Natural killer cell treated with Interleukin-12 subunit alpha and Interleukin-12 subunit beta and Interleukin-15 and Interleukin-18, amount 100 ng/mL, for 72 hours (primary cell): ENCODE measurements around the gene RHOD. TPM values are rescaled to one million over a fixed set of nuclear protein-coding genes. Genes with fewer than 3 reads are reported as not detected.

ENCODE experiments used
- ATAC-seq, 2 donors: fragments of 150-1000 bp; cut with Tn5 transposase in 1 of 2; sonication (Bioruptor Pico), chemical (Tn5 transposase) in 1 of 2; 2 replicates each; pipeline ENCODE4 v1.10.0; 2021
- DNase-seq: peaks from one replicate; pipeline ENCODE4 v3.0.0; 2022; ENCODE audit warnings: low spot score
- H3K27ac Mint-ChIP-seq, 2 donors: 1 replicate in 1 of 2; 2 replicates in 1 of 2; pipeline ENCODE4 v1.8.0; 2022; ENCODE audit warnings: mixed read lengths in 2 of 2, mild to moderate bottlenecking in 1 of 2, moderate library complexity in 1 of 2
- H3K27me3 Mint-ChIP-seq, 2 donors: 1 replicate in 1 of 2; 2 replicates in 1 of 2; pipeline ENCODE4 v1.8.0; 2022; ENCODE audit warnings: mixed read lengths in 2 of 2
- H3K36me3 Mint-ChIP-seq: one replicate; pipeline ENCODE4 v1.8.0; 2022; ENCODE audit warnings: mixed read lengths
- H3K4me1 Mint-ChIP-seq, 2 donors: 1 replicate in 1 of 2; 2 replicates in 1 of 2; pipeline ENCODE4 v1.8.0; 2022; ENCODE audit warnings: low read depth in 2 of 2, mixed read lengths in 2 of 2, mild to moderate bottlenecking in 1 of 2
- H3K4me3 Mint-ChIP-seq: one replicate; pipeline ENCODE4 v1.8.0; 2022; ENCODE audit warnings: mixed read lengths
- H3K9me3 Mint-ChIP-seq: 2 replicates; pipeline ENCODE4 v1.8.0; 2022; ENCODE audit warnings: mixed read lengths
- total RNA-seq, 2 donors: library from RNA; stranded (reverse); gene quantifications; one replicate each; pipeline ENCODE4 v1.2.3, GENCODE V29; 2022

RHOD gene
- total RNA-seq, 2 donors from 2014 or later: not detected

GRCh38 chr11:67118801-67119584 is 62.3 kb downstream of the RHOD start, which contains the start of gene KDM2A:
Gene KDM2A (plus strand): TSS chr11:67119263. CDS start chr11:67121317, 2,054 bp downstream.
- H3K27ac Mint-ChIP-seq: peak within 1 kb of the TSS; percentile 76 to 93
- peak within 1 kb of the TSS; percentile 95 for H3K4me3 Mint-ChIP-seq
- peak; percentile 97 for DNase-seq

DNA sequence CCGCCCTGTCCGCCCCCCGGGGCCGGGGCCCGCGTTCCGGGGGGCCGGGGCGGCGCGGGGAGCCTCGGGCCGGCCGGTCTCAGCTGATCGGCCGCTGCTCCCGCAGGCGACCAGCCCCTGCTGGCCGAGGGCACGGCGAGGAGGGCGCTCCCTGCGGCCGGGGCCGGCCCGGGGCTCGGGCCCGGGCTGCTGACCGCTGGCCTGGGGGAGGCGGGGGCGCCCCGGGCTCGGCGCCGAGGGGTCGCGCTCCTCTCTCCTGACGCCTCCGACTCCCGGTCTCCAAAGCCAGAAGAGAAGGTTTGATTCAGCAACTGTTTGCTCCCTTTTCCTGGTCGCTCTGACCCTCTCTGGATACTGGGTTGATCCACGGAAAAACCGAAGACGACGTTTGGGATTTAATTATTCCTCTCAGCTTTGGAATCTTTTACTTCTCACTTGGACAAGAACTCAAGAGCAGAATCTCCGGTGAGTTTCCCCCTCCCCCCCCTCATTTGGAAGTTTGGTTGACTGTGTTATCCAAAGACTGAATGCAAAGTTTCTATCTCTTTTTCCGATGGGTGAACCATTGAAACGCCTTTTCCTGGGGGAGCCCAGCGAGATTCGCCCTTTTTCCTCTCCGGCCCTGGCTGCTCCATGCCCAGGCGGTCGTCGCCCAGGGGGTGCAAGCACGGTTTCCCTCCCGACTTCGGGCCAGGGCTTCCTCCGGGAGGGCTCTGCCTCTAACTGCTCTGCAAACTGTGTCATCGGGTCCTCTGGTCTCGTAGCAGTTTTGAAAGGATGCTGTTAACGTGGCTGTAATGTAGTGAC is 63.1 kb downstream of the RHOD start:
- no peaks in the 10 kb centered on the region for H3K9me3 Mint-ChIP-seq
- peak overlapping the region; percentile 95 for H3K4me3 Mint-ChIP-seq
- peaks cover 15 to 21% of the 10 kb centered on the region in 2 donors for H3K4me1 Mint-ChIP-seq
- no peaks in the 10 kb centered on the region for H3K27me3 Mint-ChIP-seq
- ATAC-seq (peak in 1 of 2 donors; percentile 2), DNase-seq (no peak)
- peaks cover 12% of the 10 kb centered on the region for H3K36me3 Mint-ChIP-seq
- H3K27ac Mint-ChIP-seq: peak overlapping the region; percentile 76 to 93

More at GRCh38 chr11:67118801-67119584, 62.3 kb downstream of the RHOD start, which contains the start of gene KDM2A:
- H3K9me3 Mint-ChIP-seq: no peaks in the 10 kb centered on the region
- peak; percentile 91 to 93 for ATAC-seq
- H3K27me3 Mint-ChIP-seq: no peaks in the 10 kb centered on the region
- peaks cover 12% of the 10 kb centered on the region for H3K36me3 Mint-ChIP-seq
- peaks cover 18 to 21% of the 10 kb centered on the region in 2 donors for H3K4me1 Mint-ChIP-seq

DNA sequence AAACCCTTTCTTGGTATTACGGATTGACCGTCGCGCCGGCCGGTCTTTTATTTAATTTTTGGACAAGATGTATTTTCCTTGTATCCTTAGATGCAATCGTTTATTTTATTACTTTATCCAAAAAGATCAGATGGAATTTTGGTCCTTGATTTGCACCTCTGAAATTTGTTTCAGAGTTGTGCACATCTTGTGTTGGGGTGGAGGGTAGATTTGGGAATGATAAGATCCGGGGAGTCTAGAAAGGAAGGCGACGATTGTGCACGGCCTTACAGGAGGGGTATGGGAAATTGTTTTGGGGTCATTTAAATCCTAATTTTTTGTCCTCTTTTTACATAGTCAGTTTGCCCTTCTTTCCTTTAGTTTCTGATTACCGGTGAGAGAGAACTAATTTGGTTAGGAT is 63.8 kb downstream of the RHOD start:
- Mint-ChIP-seq H3K4me1 (peaks cover 15 to 21% of the 10 kb centered on the region in 2 donors), H3K27ac (peak overlapping the region; percentile 76 to 93), H3K36me3 (peaks cover 12% of the 10 kb centered on the region), H3K4me3 (peak overlapping the region; percentile 95), H3K27me3 (no peaks in the 10 kb centered on the region), H3K9me3 (no peaks in the 10 kb centered on the region)
- DNase-seq (no peak), ATAC-seq (no peak)

DNA sequence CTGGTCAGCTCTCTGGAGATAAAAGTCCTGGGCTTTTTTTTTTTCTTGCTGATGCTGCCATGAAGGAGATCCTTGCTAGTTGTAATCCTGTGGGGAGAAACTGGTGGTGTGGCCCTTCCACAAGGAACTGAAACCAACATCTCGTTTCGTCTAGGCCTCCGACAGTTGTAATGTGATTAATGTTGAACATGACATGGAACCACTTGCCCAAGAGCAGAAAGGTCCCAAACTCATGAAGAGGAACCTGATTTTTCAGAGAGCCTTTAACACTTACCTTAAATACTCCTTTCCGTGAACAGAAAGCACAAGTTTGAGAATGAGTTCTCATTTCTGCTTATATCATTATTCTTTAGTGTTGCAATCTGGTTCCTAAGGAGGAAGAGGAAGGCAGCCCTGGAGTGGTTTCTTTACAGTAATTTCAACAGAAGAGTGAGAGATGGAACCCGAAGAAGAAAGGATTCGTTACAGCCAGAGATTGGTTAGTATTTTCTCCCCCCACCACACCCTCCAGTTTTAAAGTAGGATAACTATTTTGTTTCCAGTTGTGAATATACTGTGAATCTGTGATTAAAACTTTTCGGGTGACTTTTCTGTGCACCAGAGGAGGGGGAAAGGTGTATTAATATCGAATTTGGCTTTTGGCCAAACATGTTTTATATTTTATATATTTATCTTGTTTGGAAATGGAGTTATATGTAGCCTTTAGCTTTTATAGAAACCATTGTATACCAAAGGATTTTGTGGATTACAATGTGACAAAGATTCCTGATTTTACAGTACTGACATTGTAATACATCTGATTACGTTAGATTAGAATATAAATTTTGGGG is 64.4 kb downstream of the RHOD start:
- Mint-ChIP-seq H3K36me3 (peaks cover 12% of the 10 kb centered on the region), H3K4me1 (peaks cover 15 to 21% of the 10 kb centered on the region in 2 donors), H3K27ac (peak overlapping the region; percentile 76 to 93), H3K4me3 (peak overlapping the region; percentile 95), H3K9me3 (no peaks in the 10 kb centered on the region), H3K27me3 (no peaks in the 10 kb centered on the region)
- DNase-seq (no peak), ATAC-seq (no peak)

Other genes with a start within 250 kb of the RHOD start
- gene RCE1, start 213.4 kb upstream of the RHOD start, total RNA-seq: 10 to 100 TPM; 26.8 to 37.9 TPM
- gene LRFN4, start 199.8 kb upstream of the RHOD start, total RNA-seq: 1 to 10 TPM; 1.4 to 7.9 TPM
- 1 to 10 TPM; 6.5 to 9.1 TPM for gene PC, start 98.5 kb upstream of the RHOD start, total RNA-seq
- gene C11orf86, start 81.5 kb upstream of the RHOD start, total RNA-seq: not detected
- under 1 TPM in 1 of 2 donors, not detected in 1; 0.38 TPM for gene SYT12, start 33.7 kb upstream of the RHOD start, total RNA-seq
- 100 to 1,000 TPM; 151 to 178 TPM for gene KDM2A, start 62.4 kb downstream of the RHOD start, total RNA-seq
- 100 to 1,000 TPM; 394 to 432 TPM for gene GRK2, start 209.6 kb downstream of the RHOD start, total RNA-seq
- 100 to 1,000 TPM; 182 to 231 TPM for gene ANKRD13D, start 232.5 kb downstream of the RHOD start, total RNA-seq
- gene SSH3, start 246.7 kb downstream of the RHOD start, total RNA-seq: 10 to 100 TPM; 19.2 to 32.3 TPM